HL-60 (cell line): Measurements from ENCODE around the gene ADGRB3.

Experiments
- DNase-seq, 2 experiments: peaks; one replicate each; pipeline ENCODE4 v3.0.0-alpha.2; 2010 to 2020; ENCODE audit warnings: low read depth in 1 of 2, low spot score in 1 of 2
- H3K27ac ChIP-seq: fragments of 250-450 bp; sonication (Bioruptor Pico); replicated peaks from 2 replicates; pipeline ENCODE4 v1.5.1; 2020; ENCODE audit warnings: mild to moderate bottlenecking, moderate library complexity
- H3K27me3 ChIP-seq: fragments of 250-450 bp; sonication (Bioruptor Pico); 2 replicates; pipeline ENCODE4 v1.5.1; 2021; ENCODE audit warnings: mild to moderate bottlenecking, moderate library complexity; ENCODE audit not compliant: insufficient read depth, poor library complexity, severe bottlenecking
- H3K4me3 ChIP-seq: replicated peaks from 2 replicates; pipeline ENCODE4 v1.5.1; 2011; ENCODE audit warnings: mild to moderate bottlenecking, control low read depth, low read length; ENCODE audit not compliant: insufficient read depth
- GABPA ChIP-seq: IDR thresholded peaks from 2 replicates; pipeline ENCODE4 v1.6.1; 2012; ENCODE audit warnings: low read depth
- POLR2AphosphoS5 ChIP-seq: IDR thresholded peaks from 2 replicates; pipeline ENCODE4 v1.6.1; 2012; ENCODE audit warnings: low read depth
- REST ChIP-seq: IDR thresholded peaks from 2 replicates; pipeline ENCODE4 v1.6.1; 2012; ENCODE audit warnings: low read depth; ENCODE audit not compliant: insufficient replicate concordance
- SPI1 ChIP-seq: IDR thresholded peaks from 2 replicates; pipeline ENCODE4 v1.6.1; 2012; ENCODE audit warnings: low read depth, mild to moderate bottlenecking, borderline replicate concordance
- TF ChIP-seq, protein P1 (sequence below): IDR thresholded peaks from one replicate; pipeline ENCODE4 v1.5.1; 2011; ENCODE audit warnings: low read length, control low read depth, inconsistent platforms; ENCODE audit not compliant: insufficient read depth

ADGRB3 gene

DNA sequence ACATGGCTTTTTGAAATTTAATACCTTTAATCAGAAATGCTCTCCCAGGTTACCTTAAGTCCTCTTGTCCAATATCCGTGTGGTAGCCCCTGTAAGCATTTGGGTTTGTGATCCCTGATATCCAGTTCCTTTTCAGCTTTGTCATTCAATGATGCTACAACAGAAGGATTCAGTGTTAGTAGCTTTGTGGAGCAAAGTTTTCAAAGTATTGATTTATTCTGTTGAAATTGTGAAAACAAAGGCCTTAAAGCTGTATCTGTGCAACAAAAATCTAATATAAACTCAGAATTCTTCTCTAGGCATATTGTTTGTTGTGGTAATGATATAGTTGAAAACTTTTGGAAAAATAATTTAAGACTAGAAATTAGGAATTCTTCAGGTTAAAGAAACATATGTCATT is 91.9 kb downstream of the ADGRB3 start:
- no peak overlapping the region for H3K4me3 ChIP-seq
- TF ChIP-seq, protein P1, sequence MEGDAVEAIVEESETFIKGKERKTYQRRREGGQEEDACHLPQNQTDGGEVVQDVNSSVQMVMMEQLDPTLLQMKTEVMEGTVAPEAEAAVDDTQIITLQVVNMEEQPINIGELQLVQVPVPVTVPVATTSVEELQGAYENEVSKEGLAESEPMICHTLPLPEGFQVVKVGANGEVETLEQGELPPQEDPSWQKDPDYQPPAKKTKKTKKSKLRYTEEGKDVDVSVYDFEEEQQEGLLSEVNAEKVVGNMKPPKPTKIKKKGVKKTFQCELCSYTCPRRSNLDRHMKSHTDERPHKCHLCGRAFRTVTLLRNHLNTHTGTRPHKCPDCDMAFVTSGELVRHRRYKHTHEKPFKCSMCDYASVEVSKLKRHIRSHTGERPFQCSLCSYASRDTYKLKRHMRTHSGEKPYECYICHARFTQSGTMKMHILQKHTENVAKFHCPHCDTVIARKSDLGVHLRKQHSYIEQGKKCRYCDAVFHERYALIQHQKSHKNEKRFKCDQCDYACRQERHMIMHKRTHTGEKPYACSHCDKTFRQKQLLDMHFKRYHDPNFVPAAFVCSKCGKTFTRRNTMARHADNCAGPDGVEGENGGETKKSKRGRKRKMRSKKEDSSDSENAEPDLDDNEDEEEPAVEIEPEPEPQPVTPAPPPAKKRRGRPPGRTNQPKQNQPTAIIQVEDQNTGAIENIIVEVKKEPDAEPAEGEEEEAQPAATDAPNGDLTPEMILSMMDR, result no peak
- TF ChIP-seq REST, result no peak
- TF ChIP-seq GABPA, result no peak
- TF ChIP-seq POLR2AphosphoS5, result no peak
- TF ChIP-seq SPI1, result no peak
- no peaks in the 10 kb centered on the region for H3K27me3 ChIP-seq
- no peak for DNase-seq
- H3K27ac ChIP-seq, result no peak overlapping the region

GRCh38 chr6:68727699-68728098 is 92.6 kb downstream of the ADGRB3 start:
- H3K4me3 ChIP-seq, result no peak overlapping the region
- TF ChIP-seq, protein P1, result no peak
- no peak for DNase-seq
- no peak overlapping the region for H3K27ac ChIP-seq
- no peaks in the 10 kb centered on the region for H3K27me3 ChIP-seq

DNA sequence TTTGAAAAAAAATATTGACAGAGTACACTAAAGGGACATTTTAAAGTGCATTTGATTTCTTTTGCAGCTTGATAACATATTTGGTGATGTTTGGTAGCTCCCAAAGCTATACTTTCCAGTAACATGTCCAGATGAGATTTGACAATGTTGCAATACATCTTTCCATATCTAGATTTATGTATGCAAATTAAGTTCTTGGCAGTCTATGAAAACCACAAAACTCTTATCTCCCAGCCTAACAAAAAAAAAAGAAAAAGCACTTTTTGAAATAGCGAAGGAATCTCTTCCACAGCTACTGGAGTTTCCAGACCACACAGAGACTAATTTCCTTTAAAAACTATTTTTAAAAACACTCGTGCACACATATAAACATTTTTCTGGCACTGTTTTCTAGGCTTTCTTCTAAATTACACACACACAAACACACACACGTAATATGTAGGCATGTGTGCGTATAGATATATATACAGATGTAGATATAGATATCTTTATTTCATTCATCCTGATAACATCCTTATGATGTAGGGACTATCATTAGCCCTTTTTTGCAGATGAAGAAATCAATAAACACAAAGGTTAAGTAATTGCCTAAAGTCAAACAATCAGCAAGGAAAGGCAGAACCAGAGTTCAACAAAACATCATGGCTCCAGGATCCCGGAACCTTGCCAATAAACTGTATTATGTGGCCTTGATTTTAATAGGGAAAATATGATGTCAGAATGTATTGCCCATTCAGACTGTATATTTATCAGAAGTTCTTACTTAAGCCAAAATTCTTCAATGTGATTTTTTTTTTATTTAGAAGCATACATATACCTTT is 93.3 kb downstream of the ADGRB3 start:
- no peaks in the 10 kb centered on the region for H3K27me3 ChIP-seq
- no peak for TF ChIP-seq GABPA
- TF ChIP-seq, protein P1, result no peak
- no peak for TF ChIP-seq SPI1
- TF ChIP-seq REST, result no peak
- TF ChIP-seq POLR2AphosphoS5, result no peak
- no peak overlapping the region for H3K27ac ChIP-seq
- no peak overlapping the region for H3K4me3 ChIP-seq
- no peak for DNase-seq
